GM19023 (cell line): ENCODE results near the gene ASIC2.

Experiments used
- ATAC-seq: cut with Tn5 transposase; IDR thresholded peaks from one replicate; pipeline ENCODE4 v1.9.1; 2021; ENCODE audit warnings: mild to moderate bottlenecking, moderate library complexity; ENCODE audit not compliant: unreplicated experiment

The ASIC2 gene

GRCh38 chr17:33292981-33293867, at the start of gene ASIC2:
Gene ASIC2, minus strand, starts transcription at chr17:33293295.
- no peak for ATAC-seq

GRCh38 chr17:33342025-33342424, 48.9 kb upstream of the ASIC2 start:
- no peak for ATAC-seq

DNA sequence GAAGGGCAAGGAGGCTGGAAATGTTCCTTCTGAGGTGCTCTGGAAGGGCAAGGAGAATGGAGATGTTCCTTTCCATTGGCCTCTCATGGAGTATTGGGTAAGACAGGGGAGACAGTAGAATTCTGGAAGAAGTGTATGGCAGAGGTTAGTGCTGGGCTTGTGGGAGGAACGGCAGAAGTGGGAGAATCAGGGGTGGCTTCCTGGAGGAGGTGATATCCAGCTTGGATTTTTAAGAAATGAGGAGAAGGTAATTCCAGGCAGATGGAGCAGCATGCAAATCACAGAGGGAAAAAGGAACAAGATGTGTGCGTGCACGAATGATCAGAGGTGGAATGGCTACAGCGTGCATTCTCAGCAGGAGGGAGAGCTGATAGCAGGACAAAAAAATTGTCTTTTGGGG, 45.1 kb upstream of the ASIC2 start:
- ATAC-seq, result no peak

DNA sequence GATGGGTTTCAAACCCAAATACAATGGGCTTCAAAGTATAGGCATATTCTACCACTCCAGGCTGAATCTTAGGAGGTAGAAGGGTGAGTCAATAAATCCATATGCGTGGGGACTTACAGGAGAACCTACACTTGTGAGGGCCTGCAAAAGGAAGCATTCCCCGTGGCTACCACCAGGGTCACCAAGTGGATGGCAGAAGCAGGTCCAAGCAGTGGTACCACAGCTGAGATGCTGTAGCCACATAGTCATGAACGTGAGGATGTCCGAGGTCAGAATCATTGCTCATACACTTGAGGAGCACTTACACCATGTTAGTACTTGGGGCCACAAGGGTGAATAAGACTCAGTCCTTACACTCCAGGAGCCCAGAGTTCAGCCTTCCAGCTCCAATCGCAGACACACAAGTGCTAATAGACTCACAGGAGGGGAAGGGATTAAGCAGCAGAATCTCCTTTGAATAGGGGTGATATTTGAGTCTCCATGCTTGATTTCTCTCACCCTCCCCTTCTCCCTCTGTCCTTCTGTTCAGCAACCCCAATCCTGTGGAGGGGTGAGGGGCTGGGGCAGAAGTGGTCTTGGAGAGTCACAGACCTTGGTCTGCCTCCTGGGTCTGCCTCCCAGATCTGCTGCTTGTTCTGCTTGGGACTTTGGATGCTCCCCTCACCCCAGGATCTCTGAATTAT, 42.5 kb upstream of the ASIC2 start:
- no peak for ATAC-seq

- no peak for ATAC-seq
These were observed 41.6 kb upstream of the ASIC2 start for GRCh38 chr17:33334703-33335102.

DNA sequence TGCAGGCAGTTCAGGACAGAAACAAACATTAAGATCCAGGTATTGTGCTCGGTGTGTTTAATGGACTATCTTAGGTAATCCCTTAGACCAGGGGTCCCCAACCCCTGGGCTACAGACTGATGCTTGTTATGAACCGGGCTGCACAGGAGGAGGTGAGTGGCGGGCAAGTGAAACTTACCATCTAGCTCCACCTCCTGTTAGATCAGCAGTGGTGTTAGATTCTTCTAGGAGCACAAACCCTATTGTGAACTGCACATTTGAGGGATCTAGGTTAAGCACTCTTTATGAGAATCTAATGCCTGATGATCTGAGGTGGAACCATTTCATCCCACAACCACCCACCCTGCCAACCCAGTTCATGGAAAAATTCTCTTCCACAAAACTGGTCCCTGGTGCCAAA, 37.8 kb upstream of the ASIC2 start:
- ATAC-seq, result no peak

DNA sequence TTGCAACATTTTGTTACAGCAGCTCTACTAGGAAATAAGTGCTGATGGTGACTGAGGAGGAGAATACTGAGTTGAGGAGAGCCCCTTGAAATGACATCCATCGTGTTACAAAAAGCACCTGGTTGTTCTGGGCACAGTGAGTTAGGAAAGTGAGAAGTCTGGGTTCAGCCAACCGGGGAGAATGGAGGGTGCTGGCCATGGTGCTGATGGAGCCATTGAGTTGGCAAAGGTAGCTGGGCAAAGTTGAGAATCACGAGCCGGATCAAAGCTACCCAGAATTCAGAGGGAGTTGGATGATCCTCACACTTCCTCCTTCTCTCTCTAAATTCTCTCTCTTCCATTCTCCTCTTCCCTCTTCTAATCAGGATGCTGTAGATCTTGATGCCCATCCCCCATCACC, 35.0 kb upstream of the ASIC2 start:
- ATAC-seq, result no peak

- ATAC-seq, result no peak
These were observed 31.6 kb upstream of the ASIC2 start for GRCh38 chr17:33324736-33325135.

DNA sequence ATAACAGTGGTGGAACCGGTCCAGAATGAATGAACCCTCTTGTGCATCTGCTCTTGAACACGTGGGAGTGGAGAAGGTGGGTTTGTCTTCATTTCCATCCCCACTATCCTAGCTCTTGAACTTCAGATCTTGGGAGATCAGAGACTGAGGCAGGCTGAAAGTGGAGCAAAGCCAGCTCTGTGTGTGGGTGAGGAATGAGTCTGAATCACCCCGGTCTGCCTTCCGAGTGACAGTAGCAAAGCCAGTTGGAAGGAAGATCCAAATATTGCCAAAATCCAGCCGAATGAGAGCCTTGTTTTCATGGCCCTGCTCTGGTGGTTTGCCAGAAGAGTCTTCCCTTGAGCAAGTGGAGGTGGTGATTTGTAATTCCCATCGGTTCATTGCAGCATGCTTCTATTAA, 29.0 kb upstream of the ASIC2 start:
- no peak for ATAC-seq

- ATAC-seq, result no peak
These were observed 25.1 kb upstream of the ASIC2 start for GRCh38 chr17:33318241-33318640.

GRCh38 chr17:33316746-33317145, 23.7 kb upstream of the ASIC2 start:
- ATAC-seq, result no peak

- no peak for ATAC-seq
These were observed 17.2 kb upstream of the ASIC2 start for GRCh38 chr17:33310296-33310695.

DNA sequence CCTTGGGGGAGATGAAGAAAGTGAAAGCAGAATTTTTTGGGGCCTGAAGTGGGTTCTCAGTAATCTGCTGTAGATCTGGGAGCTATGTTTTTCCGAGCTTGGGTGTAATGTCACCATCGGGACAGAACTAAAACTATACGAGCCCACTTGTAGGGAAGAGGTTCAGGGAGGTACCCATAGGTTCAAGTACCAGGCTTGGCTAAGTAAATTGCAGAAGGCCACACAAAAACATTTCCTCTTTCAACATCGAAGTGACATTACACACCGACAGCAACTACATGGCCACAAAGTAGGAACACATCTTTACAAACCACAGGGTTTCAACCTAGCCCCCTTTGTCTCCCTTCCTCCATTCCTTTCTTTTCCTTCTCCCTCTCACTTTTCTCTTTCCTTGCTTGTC, 10.2 kb upstream of the ASIC2 start:
- ATAC-seq, result no peak

- ATAC-seq, result no peak
These were observed 9.3 kb upstream of the ASIC2 start for GRCh38 chr17:33302394-33302793.

- ATAC-seq, result no peak
These were observed 7.1 kb upstream of the ASIC2 start for GRCh38 chr17:33300241-33300640.

GRCh38 chr17:33299115-33299514, 6.0 kb upstream of the ASIC2 start:
- no peak for ATAC-seq

GRCh38 chr17:33297643-33298042, 4.5 kb upstream of the ASIC2 start:
- no peak for ATAC-seq

DNA sequence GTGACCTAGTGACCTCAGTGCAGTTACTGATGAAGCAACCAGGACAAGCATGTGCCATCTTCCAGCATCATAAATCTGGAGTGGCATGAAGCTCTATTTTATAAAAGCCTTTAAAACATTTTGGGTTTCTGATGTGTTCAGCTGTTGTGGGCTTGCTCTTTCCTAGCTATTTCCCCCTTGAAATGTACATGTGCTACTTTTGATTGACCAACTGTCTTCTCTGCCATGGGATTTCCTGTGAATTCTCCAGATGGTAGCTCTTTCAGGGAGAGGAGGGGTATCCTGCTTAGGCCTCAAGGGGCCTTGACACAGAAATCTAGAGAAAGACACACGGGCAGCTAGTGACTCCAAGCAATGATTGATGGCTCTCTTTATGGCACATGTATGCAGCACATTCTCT, 1.9 kb upstream of the ASIC2 start:
- ATAC-seq, result no peak

GRCh38 chr17:33292201-33292980, 704 bp downstream of the ASIC2 start:
- no peak for ATAC-seq

DNA sequence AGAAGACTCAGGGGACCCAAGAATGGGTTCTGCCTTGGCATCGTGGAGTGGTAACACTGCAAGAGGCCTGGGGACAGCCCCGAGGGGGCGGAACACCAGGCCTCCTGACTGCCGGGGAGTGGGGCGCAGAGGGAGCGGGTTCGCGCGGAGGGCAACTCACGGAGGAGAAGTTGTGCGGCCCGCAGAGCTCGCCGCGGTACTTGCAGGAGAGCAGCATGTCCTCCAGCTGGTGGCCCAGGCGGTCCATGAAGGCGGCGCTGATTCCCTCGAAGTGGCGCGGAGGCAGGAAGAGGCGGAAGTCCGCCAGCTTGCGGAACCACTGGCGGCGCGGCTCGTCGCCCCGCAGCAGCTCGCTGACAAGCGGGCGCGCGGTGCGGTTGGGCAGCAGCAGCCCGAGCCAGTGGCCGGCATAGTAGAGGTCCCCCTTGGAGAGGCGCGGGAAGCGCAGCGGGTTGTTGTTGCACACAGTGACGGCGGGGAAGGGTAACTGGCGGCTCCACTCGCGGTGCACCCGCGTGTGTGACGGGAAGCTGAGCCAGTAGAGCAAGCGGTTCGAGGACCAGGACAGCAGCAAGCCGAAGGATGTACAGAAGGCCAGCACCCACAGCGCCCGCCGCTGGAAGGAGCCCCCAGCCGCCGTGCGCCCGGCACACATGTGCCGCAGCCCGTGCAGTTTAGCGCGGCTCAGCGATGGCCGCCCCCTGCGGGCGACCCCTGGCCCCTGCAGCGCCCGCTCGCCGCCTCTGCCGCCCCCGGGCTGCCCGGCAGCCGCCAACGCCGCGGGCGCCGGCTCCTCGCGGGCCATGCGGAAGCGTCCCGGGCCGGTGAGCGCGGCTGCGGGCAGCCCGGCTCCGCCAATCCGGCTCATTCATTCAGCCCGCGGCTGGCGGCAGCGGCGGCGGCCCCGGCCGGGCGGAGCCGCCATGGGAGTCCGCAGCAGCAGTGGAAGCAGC, 1.6 kb downstream of the ASIC2 start:
- ATAC-seq, result no peak
